Measurements from ENCODE around the gene ARF6.
"Not testable (repeated sequence)": the region's sequence is repeated elsewhere in the genome, so short reads cannot be mapped to it uniquely, and the experiment has no call there.

The ARF6 gene

GRCh38 chr14:49875640-49876198 lies 17.2 kb upstream of the ARF6 start:
- no peak for DNase-seq (ENCODE audit: low read depth in 2 of 2, low spot score in 1 of 2)

GRCh38 chr14:49876563-49877127 lies 16.2 kb upstream of the ARF6 start:
- DNase-seq (ENCODE audit: low read depth in 2 of 2, low spot score in 1 of 2), result no peak

- no peak for DNase-seq (ENCODE audit: low read depth in 2 of 2, low spot score in 1 of 2)
Observed at GRCh38 chr14:49879646-49880204, 13.2 kb upstream of the ARF6 start.

GRCh38 chr14:49880267-49881064 lies 12.4 kb upstream of the ARF6 start:
- DNase-seq (ENCODE audit: low read depth in 2 of 2, low spot score in 1 of 2), result no peak

- no peak for DNase-seq (ENCODE audit: low read depth in 2 of 2, low spot score in 1 of 2)
Observed at GRCh38 chr14:49881350-49882001, 11.4 kb upstream of the ARF6 start.

GRCh38 chr14:49882826-49883694 lies 9.8 kb upstream of the ARF6 start:
- DNase-seq (ENCODE audit: low read depth in 2 of 2, low spot score in 1 of 2), result no peak

- DNase-seq (ENCODE audit: low read depth in 2 of 2, low spot score in 1 of 2), result no peak
Observed at GRCh38 chr14:49886523-49886922, 6.4 kb upstream of the ARF6 start.

GRCh38 chr14:49888293-49888692 lies 4.6 kb upstream of the ARF6 start:
- no peak for DNase-seq (ENCODE audit: low read depth in 2 of 2, low spot score in 1 of 2)

- peak in 1 of 2 donors; percentile 25 for DNase-seq (ENCODE audit: low read depth in 2 of 2, low spot score in 1 of 2)
Observed at GRCh38 chr14:49892301-49892635, 614 bp upstream of the ARF6 start.

GRCh38 chr14:49893309-49894213 lies 679 bp downstream of the ARF6 start:
- DNase-seq (ENCODE audit: low read depth in 2 of 2, low spot score in 1 of 2), result peak; percentile 33 to 63

- not testable (repeated sequence) for DNase-seq (ENCODE audit: low read depth in 2 of 2, low spot score in 1 of 2)
Observed at GRCh38 chr14:49894214-49895107, 1.6 kb downstream of the ARF6 start.

GRCh38 chr14:49895480-49895879 lies 2.6 kb downstream of the ARF6 start:
- no peak for DNase-seq (ENCODE audit: low read depth in 2 of 2, low spot score in 1 of 2)

GRCh38 chr14:49896272-49896671 lies 3.4 kb downstream of the ARF6 start:
- not testable (repeated sequence) for DNase-seq (ENCODE audit: low read depth in 2 of 2, low spot score in 1 of 2)

GRCh38 chr14:49896966-49897365 lies 4.1 kb downstream of the ARF6 start:
- no peak for DNase-seq (ENCODE audit: low read depth in 2 of 2, low spot score in 1 of 2)

- DNase-seq (ENCODE audit: low read depth in 2 of 2, low spot score in 1 of 2), result no peak
Observed at GRCh38 chr14:49897414-49897813, 4.5 kb downstream of the ARF6 start.

GRCh38 chr14:49897965-49898364 lies 5.1 kb downstream of the ARF6 start:
- no peak for DNase-seq (ENCODE audit: low read depth in 2 of 2, low spot score in 1 of 2)

- no peak for DNase-seq (ENCODE audit: low read depth in 2 of 2, low spot score in 1 of 2)
Observed at GRCh38 chr14:49898485-49898884, 5.6 kb downstream of the ARF6 start.

GRCh38 chr14:49900973-49901372 lies 8.1 kb downstream of the ARF6 start:
- DNase-seq (ENCODE audit: low read depth in 2 of 2, low spot score in 1 of 2), result no peak

Data from stimulated activated CD8-positive, alpha-beta memory T cell treated with anti-CD3 and anti-CD28 coated beads, Interleukin-4, amount 100 ng/mL, for 4 hours (primary cell).